HG03060 (cell line): ENCODE data around the gene PIK3AP1.
"Not testable (repeated sequence)": the region's sequence is repeated elsewhere in the genome, so short reads cannot be mapped to it uniquely, and the experiment has no call there.

Experiments used
- ATAC-seq: cut with Tn5 transposase; IDR thresholded peaks from one replicate; pipeline ENCODE4 v1.9.1; 2021; ENCODE audit warnings: low read depth, moderate number of reproducible peaks; ENCODE audit not compliant: unreplicated experiment

The PIK3AP1 gene, protein sequence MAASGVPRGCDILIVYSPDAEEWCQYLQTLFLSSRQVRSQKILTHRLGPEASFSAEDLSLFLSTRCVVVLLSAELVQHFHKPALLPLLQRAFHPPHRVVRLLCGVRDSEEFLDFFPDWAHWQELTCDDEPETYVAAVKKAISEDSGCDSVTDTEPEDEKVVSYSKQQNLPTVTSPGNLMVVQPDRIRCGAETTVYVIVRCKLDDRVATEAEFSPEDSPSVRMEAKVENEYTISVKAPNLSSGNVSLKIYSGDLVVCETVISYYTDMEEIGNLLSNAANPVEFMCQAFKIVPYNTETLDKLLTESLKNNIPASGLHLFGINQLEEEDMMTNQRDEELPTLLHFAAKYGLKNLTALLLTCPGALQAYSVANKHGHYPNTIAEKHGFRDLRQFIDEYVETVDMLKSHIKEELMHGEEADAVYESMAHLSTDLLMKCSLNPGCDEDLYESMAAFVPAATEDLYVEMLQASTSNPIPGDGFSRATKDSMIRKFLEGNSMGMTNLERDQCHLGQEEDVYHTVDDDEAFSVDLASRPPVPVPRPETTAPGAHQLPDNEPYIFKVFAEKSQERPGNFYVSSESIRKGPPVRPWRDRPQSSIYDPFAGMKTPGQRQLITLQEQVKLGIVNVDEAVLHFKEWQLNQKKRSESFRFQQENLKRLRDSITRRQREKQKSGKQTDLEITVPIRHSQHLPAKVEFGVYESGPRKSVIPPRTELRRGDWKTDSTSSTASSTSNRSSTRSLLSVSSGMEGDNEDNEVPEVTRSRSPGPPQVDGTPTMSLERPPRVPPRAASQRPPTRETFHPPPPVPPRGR

DNA sequence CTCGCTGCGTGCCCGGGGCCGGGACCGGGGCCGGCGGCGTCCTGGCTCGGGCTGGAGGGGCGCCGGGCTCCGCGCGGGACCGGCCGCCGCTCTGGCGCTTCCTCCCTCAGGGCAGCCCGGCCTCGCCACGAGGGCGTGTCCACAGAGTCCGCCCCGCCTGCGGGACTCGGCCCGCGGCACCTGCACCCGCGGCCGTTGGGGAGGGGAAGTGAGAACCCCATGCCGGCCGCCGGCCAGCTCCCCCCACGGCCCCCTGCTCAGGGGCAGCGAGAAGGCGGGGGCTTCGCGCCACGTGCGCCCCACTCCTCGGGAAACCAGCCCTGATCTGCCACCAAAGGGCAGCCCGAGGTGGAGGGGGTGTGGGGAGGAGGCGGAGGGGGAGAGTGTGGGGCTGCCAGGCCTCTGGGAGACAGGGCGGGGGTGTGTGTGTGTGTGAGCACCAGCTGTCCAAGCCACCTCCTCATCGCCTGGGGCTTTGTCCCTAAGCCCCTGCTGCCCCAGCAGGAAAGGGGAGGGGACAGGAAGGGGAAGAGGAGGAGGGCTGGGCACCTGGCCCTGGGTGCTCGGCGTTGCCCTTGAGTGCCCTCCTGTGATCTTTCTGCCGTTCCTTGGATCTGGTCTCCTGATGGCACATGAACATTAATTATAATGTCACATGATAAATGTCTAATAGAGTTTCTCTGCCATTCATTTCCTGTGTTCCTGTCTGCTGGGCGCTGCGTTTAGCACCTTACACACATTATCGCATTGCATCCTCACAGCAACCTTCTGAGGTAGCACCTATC, at the start of gene PIK3AP1:
Gene PIK3AP1 (minus strand): TSS at position 93 of the 785 bp plus-strand sequence. CDS start 120 bp downstream, outside the sequence.
- ATAC-seq, result no peak

DNA sequence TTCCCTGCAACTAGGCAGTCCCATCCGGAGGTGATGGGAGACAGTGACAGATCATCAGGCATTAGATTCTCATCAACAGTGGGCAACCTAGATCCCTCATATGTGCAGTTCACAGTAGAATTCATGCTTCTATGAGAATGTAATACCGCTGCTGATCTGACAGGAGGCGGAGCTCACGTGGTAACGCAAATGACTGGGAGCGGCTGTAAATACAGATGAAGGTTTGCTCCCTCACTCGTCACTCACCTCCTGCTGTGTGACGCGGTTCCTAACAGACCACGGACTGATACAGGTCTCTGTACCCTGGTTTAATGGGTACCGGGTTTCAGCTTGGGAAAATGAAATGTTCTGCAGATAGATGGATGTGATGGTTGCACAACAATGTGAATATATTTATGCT, 47.8 kb upstream of the PIK3AP1 start:
- no peak for ATAC-seq

DNA sequence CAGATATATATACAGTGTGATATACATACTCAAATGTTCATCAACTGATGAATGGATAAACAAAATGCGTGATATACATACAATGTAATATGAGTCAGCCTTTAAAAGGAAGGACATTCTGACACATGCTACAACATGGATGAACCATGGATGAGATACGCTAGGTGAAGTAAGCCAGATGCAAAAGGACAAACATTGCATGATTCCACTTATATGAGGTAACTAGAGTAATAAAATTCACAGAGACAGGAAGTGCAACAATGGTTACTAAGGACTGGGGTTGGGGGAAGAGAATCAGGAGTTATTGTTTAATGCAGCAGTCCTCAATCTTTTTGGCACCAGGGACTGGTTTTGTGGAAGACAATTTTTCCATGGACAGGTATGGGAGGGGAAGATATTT, 47.3 kb upstream of the PIK3AP1 start:
- no peak for ATAC-seq

DNA sequence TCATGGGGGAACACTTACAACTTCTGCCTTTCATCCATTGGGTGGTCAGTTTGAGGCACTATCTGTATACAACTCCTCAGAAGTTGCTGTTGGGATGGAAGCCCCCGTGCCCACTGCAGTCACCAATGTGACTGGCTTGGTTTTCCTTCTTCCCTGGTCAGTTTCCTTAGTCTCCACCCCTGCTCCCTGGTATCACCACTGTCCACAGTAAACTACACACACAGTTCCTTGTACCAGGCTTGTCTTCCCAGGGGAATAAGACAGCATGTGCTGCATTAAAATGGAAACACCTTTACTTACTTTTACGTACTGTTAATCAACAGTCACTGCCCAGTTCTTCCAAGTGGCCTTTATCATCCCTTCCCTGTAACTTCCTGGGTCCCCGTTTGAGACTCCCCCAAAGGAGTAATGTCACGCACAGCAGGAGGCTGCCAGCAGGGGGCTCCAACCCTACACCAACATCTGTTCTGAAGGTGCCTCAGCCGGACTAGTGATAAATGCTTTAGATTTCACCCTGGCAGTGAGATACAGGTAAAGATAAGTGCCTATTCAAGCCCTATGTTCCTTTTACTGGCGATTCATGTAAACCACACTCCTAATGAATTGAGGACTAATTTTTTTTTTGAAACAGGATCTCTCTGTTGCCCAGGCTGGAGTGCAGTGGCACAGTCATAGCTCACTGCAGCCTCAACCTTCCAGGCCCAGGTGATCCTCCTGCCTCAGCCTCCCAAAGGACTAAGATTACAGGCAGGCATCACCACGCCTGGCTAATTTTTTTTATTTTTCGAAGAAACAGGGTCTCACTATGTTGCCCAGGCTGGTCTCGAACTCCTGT, 45.3 kb upstream of the PIK3AP1 start:
- ATAC-seq, result no peak

DNA sequence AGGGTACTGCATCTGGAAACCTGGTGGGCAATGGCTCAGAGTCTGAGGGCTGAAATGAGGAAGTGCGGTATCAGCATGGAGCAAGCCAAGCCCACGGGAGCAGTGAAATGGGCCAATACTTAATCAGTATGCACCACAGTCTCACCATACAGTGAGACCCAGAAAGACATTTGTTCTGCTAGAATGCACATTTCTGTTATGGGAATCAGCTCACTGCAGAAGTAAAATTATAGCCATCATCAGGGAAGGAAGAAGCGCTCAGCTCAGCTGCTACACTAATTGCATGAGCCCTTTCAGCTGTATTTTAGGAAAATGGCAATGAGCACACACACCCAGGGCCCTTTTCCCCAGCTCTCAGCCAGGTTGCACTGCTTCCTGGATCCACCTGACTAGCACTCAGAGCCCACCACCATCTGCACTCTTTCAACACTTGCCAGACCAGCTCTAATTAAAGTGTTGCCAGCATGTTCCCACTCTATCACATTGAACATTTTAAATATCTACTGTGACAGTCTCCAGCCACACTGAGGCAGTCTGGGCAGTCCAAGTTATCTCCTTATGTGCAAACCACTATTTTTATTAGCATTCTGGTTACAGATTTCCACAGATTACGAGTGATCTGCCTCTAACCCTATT, 44.2 kb upstream of the PIK3AP1 start:
- ATAC-seq, result no peak

DNA sequence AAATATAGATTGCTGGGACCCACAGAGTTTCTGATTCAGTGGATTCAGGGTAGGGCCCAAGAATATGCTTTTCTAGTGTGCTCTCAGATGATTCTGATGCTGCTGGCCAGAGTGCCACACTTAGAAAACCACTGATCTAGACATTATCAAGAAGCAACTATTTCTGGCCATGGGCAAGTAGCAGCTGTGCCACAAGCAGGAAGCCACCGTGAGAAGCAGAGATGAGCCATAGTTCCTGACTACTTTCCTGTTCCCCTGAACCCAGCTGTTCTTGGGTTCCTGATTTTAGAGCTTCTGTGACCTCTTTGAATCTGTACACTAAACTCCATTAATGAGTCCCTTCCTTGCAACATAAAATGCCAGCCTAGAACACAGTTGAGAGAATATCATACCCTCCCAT, 38.1 kb upstream of the PIK3AP1 start:
- peak; percentile 80 for ATAC-seq

DNA sequence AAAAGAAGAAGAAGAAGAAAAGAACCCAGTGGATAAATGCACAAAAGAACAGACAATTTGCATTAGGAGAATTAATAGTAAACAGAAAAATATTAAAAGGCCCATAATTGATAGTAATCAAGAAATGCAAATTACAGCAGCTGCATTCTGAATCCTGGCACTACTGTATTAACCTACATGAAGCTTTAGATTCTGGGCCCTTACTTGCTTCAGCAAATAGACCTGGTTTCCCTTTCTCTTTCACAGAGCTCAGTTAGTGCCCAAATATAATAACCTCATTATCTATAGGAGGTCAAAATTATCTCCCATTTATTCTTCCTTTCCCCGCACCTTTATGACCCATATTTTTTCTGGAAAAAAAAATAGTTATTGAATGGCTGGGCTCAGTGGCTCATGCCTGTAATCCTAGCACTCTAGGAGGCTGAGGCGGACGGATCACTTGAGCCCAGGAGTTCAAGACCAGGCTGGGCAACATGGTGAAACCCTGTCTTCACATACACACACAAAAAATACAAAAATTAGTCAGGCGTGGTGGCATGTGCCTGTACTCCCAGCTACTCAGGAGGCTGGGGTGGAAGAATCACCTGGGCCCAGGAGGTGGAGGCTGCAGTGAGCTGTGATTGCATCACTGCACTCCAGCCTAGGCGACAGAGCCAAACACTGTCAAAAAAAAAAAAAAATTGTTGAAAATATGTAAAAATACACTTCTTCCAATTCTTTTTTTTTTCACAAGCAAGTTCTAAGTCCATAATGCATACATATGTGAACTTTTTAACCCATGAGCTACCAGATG, 36.0 kb upstream of the PIK3AP1 start:
- ATAC-seq, result no peak

DNA sequence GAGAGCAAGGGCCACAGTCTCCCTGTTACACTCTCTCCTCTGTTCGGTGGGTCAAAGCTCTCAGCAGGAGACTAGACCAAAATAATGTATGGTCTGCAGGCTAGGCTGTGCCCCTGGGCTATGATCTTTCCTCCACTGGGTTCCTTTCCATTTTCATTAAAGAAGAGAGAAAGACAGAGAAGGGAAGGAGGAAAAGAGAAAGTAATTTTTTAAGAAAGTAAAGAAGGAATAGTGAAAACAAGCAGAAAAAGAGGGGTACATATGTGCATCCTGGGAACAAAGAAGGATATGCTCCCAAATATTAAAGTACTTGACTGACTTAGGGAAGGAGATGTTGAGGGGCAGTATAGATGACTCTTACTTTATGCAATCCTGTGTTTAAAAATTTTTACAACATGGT, 33.6 kb upstream of the PIK3AP1 start:
- no peak for ATAC-seq

DNA sequence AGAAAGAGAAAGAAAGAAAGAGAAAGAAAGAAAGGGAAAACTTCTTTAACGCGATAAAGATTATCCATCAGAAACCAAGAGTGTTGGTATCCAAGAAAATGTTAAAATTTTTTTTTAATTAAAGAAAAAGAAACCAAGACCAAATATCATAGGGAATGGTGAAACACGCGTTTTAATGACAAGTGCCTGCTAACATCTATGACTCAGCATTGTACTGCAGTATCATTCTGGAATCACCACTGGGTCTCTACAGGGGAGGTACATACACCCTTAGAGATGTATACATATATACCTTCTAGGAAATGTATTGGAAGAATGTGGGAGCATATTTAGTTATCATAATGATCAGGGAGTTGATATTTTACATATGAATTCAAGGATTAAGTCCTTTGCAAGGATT, 32.1 kb upstream of the PIK3AP1 start:
- no peak for ATAC-seq

DNA sequence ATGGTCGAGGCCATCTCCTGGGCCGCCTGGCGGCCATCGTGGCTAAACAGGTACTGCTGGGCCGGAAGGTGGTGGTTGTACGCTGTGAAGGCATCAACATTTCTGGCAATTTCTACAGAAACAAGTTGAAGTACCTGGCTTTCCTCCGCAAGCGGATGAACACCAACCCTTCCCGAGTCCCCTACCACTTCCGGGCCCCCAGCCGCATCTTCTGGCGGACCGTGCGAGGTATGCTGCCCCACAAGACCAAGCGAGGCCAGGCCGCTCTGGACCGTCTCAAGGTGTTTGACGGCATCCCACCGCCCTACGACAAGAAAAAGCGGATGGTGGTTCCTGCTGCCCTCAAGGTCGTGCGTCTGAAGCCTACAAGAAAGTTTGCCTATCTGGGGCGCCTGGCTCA, 30.0 kb upstream of the PIK3AP1 start:
- ATAC-seq, result not testable (repeated sequence)

DNA sequence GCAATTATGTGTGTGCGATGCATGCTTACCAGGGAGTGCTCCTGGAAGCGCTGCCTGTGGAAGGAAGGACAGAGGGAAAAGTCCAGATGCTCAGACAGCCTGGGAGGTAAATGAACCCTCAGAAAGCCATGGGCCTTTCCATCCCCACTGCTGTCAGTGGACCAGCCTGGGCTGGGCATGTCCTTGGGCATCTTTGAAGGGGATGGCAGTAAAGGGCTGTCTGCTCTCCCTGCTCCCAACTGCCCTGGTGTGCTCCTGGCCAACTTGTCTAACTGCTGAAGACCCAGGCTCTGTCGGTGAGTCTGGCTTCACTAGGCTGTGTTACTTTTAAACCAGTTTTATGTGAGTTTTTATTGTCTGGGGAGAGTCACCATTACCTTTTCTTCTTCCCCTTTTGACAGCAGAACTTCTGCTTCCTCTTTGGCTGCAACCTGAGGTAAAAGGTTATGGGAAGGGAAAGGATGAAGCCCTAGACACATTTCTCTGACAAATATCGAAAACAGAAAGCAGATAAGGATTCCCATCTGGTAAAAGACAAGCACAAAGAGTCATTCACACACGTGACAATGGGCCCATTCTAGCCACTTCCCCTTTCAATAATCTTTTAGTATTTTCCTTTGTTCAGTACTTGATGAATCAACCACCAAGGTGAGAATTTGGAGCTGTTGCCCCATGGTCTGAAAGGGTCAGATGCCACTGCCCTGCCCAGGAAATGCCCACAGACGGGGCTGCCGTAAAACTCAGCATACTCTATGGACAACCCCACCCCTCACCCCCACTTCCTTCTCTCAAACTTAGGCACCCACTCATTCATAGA, 27.6 kb upstream of the PIK3AP1 start:
- peak; percentile 86 for ATAC-seq

DNA sequence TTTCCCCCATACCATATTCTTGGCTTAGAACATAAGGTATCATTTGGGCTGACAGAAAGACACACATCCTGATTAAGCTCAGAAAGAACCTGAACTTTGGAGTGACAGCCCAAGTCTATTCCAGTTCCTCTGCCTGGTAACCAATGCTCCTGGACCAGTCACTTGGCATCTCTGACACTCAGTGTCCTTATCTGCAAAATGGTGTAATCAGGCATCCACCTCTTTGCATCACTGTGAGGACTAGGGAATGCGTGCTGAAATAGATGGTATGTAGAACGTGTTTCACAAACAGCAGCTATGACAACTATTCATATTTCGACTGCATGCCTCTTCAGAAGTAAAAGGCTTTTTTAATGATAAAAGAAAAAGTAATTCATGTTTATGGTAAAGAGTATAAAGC, 26.2 kb upstream of the PIK3AP1 start:
- no peak for ATAC-seq

DNA sequence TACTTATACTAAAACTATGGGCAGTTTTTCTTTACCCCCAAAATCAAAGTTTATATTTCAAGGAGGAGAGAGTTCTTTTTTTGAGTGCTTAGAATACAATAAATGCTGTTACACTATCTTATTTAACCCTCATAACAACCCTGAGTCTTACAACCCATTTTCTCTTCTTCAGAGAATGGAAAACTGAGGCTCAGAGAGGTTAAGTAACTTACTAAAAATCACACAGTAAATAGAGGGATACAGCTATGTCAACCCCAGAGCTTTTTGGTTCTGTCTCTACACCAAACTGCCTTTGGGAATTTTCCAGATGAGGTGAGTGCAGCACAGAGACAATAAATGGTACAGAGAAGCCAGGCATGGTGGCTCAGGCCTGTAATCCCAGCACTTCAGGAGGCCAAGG, 25.6 kb upstream of the PIK3AP1 start:
- no peak for ATAC-seq

DNA sequence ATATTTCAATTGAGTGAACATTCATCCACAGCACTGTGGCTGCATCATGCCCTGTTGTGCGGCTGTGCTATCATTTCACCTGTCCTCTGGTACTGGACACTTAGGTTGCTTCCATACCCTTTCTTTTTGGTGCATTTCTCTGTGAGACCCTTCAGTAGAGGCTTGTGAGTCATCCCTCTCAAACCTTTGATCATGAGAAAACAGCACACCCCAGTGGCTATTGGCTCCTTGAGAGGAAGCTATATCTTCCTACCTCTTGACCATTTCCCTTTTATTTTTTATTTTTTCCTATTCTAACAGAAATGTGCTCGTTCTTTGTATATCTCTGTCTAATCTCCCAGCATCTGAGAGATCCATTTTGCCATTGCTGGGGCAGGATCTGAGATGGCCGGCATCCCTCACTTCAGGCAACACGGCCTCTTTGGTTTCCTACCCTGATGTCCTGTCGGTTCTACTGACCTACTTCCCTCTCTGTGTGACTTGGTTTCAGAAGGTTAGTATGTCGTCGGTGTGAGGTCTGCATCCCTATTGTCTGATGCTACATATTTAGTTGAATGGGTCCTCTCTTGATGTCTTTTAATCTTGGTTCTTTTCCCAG, 23.8 kb upstream of the PIK3AP1 start:
- ATAC-seq, result no peak

DNA sequence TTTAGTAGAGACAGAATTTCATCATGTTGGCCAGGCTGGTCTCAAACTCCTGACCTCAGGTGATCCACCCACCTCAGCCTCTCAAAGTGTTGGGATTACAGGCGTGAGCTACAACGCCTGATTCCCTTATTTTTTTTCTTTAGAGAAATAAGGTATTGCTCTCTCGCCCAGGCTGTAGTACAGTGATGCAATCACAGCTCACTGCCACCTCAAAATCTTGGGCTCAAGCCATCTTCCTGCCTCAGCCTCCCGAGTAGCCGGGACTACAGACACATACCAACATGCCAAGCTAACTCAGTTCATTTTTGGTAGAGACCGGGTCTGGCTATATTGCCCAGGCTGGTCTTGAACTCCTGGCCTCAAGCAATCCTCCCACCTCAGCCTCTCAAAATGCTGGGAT, 21.2 kb upstream of the PIK3AP1 start:
- ATAC-seq, result not testable (repeated sequence)

DNA sequence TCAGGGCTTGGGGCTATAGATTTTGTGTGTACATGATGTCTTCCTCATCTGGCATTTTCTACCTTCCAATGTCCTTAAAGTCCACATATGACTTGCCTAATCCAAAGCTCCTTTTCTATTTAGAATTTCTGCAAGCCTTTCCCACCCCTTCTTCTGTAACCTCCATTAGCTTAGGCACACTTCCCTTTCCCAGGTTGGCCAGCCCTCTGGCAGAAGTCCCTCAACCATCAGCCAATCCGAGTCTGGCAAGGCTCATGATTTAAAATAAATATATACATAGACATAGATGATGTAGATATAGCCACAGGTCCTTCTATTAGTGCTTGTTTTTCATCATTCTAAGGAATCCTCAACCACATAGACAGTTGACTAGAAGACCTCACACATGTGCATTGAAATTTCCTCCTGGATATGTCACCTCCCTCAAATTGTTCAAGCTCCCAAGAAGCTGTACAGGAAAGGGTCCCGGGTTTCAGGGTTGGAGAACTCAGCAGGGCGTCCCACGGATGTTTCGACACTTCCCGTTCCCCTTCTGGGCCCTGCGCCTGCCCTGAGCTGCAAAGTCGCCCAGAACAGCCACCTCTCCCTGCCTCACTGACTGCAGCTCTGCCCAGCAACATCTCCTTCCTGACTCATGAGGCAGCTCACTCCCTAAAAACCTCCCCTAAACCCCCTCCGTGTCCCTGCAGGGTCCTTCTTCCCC, 20.4 kb upstream of the PIK3AP1 start:
- ATAC-seq, result no peak

DNA sequence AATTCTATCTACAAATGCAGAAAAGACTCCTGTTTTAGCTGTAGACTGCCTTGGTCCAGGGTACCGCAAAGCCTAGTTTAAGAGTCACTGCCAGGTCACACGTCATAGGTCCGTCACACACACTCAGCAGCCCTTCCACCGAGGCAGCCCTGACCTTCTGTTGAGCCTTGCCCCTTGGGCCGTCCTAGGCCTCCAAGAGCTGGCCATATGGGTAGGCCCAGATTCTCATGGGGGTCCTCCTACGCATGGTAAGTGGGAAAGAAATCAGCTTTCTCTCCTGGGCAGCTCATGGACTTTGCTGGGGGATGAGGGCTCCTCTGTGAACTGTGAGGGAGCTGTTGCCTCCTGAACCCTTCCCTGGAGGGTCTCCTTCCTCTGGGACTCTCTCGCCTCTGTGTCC, 19.8 kb upstream of the PIK3AP1 start:
- no peak for ATAC-seq
